ENCODE data around the gene HCRTR1.

DNA sequence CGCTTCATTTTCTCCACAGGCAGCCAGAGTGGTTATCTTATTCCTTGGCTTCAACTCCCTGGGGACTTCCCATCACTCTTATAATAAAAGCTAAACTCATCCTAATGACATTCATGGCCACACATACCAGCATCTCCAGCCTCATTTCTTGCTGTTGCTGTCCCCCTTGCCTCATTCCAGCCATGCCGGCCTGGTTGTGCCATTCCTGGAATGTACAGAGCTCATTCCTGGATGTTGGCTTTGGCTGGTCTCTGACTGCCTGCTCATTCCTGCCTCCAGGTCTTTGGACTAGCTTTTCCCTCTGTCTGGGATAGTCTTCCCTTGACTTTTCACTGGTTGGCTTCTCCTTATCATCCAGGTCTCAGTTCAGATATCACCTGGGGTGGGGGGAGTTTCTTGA, 29.6 kb downstream of the HCRTR1 start:
- no peak for TF ChIP-seq POLR2A (IDR thresholded peaks at IDR 0.05; ENCODE audit: low read length)
- TF ChIP-seq GATA1 (IDR thresholded peaks at IDR 0.05; ENCODE audit: low read depth, low read length), result no peak

All from erythroblast (primary cell).